Fibroblast of mammary gland (primary cell): ENCODE measurements around the gene GALNT10.

Experiments
- DNase-seq: peaks from one replicate; pipeline ENCODE4 v3.0.0-alpha.2; 2010; ENCODE audit warnings: low read depth
- H3K4me3 ChIP-seq: 2 replicates; pipeline ENCODE4 v1.5.1; 2011; ENCODE audit warnings: low read depth, mild to moderate bottlenecking, low read length, moderate library complexity; ENCODE audit not compliant: control insufficient read depth
- CTCF ChIP-seq: conservative IDR thresholded peaks from 2 replicates; pipeline ENCODE4 v1.5.1; 2011; ENCODE audit warnings: low read depth, low read length, inconsistent platforms; ENCODE audit not compliant: control insufficient read depth, insufficient read depth

GALNT10 gene

GRCh38 chr5:154409230-154409840 is 218.8 kb downstream of the GALNT10 start:
- H3K4me3 ChIP-seq: no peak overlapping the region
- no peak for DNase-seq
- no peak for TF ChIP-seq CTCF

GRCh38 chr5:154410008-154410407 is 219.5 kb downstream of the GALNT10 start:
- no peak overlapping the region for H3K4me3 ChIP-seq
- DNase-seq: no peak
- TF ChIP-seq CTCF: no peak

- H3K4me3 ChIP-seq: no peak overlapping the region
- TF ChIP-seq CTCF: no peak
- DNase-seq: no peak
Observed at GRCh38 chr5:154410786-154411185, 220.3 kb downstream of the GALNT10 start.

DNA sequence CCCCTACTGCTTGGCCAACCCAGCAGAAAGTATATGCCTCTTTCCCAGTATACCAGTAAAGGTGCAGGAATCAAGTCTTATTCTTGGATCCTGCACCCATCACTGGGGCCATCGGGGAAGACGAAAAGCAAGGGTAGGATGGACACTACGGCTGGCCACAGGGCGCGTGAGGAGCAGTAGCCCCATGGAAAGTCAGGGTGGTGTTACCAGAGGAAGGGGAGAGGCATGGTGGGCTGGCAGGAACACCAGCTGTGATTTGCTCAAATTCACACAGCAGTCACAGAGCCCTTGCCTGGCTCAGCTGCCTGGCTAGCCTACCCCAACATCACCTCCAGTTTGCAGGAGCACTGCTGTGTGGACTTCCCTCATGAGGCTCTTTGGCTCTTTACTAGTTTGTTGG is 220.8 kb downstream of the GALNT10 start:
- no peak overlapping the region for H3K4me3 ChIP-seq
- no peak for TF ChIP-seq CTCF
- no peak for DNase-seq

- no peak overlapping the region for H3K4me3 ChIP-seq
- no peak for TF ChIP-seq CTCF
- no peak for DNase-seq
Observed at GRCh38 chr5:154412316-154412715, 221.8 kb downstream of the GALNT10 start.

- no peak for DNase-seq
- no peak for TF ChIP-seq CTCF
- H3K4me3 ChIP-seq: no peak overlapping the region
Observed at GRCh38 chr5:154412925-154413324, 222.4 kb downstream of the GALNT10 start.

DNA sequence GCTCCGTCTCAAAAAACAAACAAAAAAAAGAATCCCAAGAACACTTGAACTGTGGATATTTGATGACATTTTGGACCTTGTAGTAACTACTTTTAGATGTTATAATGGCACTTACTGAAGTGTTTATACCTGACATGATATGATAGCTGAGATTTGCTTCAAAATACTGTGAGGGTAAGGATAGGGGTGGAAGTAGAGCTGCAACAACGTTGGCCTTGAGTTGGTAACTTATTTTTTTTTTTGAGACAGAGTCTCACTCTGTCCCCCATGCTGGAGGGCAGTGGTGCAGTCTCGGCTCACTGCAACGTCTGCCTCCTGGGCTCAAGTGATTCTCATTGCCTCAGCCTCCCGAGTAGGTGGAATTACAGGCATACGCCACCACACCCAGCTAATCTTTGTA is 224.6 kb downstream of the GALNT10 start:
- DNase-seq: no peak
- H3K4me3 ChIP-seq: no peak overlapping the region
- no peak for TF ChIP-seq CTCF
